Dendritic cell treated with granulocyte-macrophage colony-stimulating factor and Interleukin-4, amounts not matched to agents 40 ng/mL and 50 ng/mL, for 4 days (primary cell): ENCODE measurements around the gene MXD1.
"Not testable (repeated sequence)": the region's sequence is repeated elsewhere in the genome, so short reads cannot be mapped to it uniquely, and the experiment has no call there.

Experiments used
- H3K27ac Mint-ChIP-seq: one replicate; pipeline ENCODE4 v1.8.0; 2022; ENCODE audit warnings: mild to moderate bottlenecking, mixed read lengths
- H3K27me3 Mint-ChIP-seq: one replicate; pipeline ENCODE4 v1.8.0; 2022; ENCODE audit warnings: mild to moderate bottlenecking, mixed read lengths
- H3K36me3 Mint-ChIP-seq: one replicate; pipeline ENCODE4 v1.8.0; 2022; ENCODE audit warnings: low read depth, mixed read lengths
- H3K4me1 Mint-ChIP-seq: one replicate; pipeline ENCODE4 v1.8.0; 2022; ENCODE audit warnings: low read depth, mixed read lengths
- H3K4me3 Mint-ChIP-seq: one replicate; pipeline ENCODE4 v1.8.0; 2022; ENCODE audit warnings: mild to moderate bottlenecking, moderate library complexity, mixed read lengths
- H3K9me3 Mint-ChIP-seq: one replicate; pipeline ENCODE4 v1.8.0; 2022; ENCODE audit warnings: mixed read lengths
- intact Hi-C: fragments of 100-400 bp; cut with micrococcal nuclease; formaldehyde crosslinking; loops from one replicate; pipeline ENCODE4 v1.15.0; 2022

MXD1 gene, protein sequence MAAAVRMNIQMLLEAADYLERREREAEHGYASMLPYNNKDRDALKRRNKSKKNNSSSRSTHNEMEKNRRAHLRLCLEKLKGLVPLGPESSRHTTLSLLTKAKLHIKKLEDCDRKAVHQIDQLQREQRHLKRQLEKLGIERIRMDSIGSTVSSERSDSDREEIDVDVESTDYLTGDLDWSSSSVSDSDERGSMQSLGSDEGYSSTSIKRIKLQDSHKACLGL

DNA sequence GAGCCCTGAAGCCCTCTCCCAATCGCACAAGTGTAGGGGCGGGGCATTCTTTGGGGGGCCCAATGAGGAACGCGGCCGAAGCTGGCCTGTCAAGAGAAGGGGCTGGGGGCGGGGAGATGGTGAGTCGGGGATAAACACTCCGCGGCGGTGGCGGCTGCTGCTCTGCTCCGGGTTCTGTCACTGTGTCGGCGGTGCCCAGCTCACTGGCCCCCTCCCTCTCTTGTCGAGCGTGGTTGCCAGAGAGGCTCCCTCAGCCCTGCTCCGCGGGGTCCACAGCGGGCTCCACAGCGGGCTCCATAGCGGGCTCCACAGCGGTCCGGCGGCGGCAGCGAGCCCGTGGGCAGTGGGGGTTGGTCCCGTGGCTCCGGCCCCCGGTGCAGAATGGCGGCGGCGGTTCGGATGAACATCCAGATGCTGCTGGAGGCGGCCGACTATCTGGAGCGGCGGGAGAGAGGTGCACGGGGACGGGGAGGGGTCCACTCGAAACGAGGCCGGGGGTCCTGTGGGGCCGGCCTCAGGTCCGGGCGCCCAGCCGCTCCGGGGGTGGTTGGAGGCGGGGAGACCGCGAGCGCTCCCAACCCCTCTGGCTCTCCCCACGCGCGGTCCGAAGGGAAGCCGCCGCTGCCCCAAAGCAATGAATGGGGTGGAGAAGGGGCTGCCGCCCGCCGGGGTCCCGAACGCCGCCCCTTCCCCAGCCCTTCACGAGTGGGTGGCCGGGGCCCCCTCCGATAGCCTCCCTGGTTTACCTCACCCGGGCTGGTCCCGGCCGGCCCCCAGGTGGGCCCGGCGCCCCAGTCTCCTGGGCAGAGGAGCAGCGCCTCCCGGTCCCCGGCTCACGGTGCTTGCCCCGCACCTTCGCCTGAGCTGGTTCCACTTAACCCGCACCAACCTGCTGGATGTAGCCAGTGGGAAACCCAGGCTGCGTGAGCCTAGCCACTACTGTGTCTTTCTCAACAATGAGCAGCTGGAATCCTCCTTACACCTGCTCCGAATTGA, at the start of gene MXD1:
MXD1 (plus strand) TSS at position 160 of the 996 bp plus-strand sequence; CDS start at position 382, 222 bp downstream.
- H3K27me3 Mint-ChIP-seq = no peaks in the 10 kb centered on the region
- H3K27ac Mint-ChIP-seq = peak within 1 kb of the TSS; percentile 91
- H3K9me3 Mint-ChIP-seq = no peaks in the 10 kb centered on the region
- peaks cover 16% of the 10 kb centered on the region for H3K4me1 Mint-ChIP-seq
- intact Hi-C loops = loop anchor here (1.0 to 5.0 kb wide), 4 partner anchors 156 to 387 kb away; partner anchors contain the start of genes FAM136A and PCBP1
- peak within 1 kb of the TSS; percentile 83 for H3K4me3 Mint-ChIP-seq
- H3K36me3 Mint-ChIP-seq = peaks cover 43% of the 10 kb centered on the region

DNA sequence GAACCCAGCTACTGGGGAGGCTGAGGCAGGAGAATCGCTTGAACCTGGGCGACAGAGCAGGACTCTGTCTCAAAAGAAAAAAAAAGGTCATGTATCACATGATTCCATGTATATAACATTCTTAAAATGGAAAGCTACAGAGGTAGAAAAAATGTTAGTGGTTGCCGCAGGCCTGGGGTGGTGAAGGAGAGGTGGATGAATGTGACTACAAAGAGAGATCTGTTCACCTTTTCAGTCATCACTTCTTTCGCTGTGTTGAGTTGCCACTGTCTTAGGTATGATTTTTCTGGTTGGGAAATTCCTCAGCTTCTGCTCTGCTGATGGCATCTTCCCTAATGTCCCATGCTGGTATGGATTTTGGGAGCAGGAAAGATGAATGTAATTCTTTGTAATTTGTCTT, 26.5 kb upstream of the MXD1 start:
- H3K9me3 Mint-ChIP-seq = no peaks in the 10 kb centered on the region
- no peaks in the 10 kb centered on the region for H3K27me3 Mint-ChIP-seq

DNA sequence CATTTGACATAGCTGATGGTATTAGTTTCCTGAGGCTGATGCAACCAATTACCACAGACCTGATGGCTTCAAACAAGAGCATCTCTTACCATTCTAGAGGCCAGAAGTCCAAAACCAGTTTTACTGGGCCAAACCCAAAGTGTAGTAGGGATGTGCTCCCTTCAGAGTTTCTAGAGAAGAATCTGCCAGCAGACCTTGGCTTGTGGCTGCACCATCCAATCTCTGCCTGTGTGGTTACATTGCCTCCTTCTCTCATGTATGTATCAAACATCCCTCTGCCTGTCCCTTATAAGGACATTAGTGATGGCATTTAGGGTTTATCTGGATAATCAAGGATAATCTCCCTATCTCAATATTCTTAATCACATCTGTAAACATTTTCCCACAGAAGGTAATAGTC, 25.6 kb upstream of the MXD1 start:
- Mint-ChIP-seq H3K27me3 (no peaks in the 10 kb centered on the region), H3K36me3 (peaks cover 7% of the 10 kb centered on the region), H3K27ac (no peak overlapping the region), H3K9me3 (no peaks in the 10 kb centered on the region), H3K4me3 (no peak overlapping the region), H3K4me1 (peaks cover 8% of the 10 kb centered on the region)
- intact Hi-C loops = loop anchor here (10.0 kb wide), 1 partner anchor 165 kb away; no protein-coding TSS in a partner anchor

More for the DNA sequence above, 26.5 kb upstream of the MXD1 start:
- H3K4me1 Mint-ChIP-seq = peaks cover 7% of the 10 kb centered on the region
- H3K27ac Mint-ChIP-seq = no peak overlapping the region
- no peak overlapping the region for H3K4me3 Mint-ChIP-seq
- H3K36me3 Mint-ChIP-seq = no peaks in the 10 kb centered on the region
- intact Hi-C loops = loop anchor here (10.0 kb wide), 1 partner anchor 164 kb away; no protein-coding TSS in a partner anchor

DNA sequence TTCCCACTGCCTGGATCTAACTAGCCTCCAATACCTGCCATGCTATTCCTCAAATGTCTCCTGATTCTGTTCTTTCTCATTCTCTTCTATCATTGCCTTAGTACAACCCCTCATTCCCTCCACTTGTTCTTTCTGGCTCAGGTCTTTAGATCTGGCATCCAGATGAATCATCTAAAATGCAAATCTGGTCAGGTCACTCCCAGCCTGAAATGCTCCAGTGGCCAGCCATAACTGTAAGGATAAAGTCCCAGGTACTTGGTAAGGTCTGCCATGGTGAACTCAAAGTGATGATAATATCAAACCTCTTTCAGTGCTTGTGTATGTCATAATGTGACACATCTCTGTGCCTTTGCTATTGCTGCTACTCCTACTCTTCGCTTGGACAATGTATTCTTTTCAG, 24.0 kb upstream of the MXD1 start:
- no peak overlapping the region for H3K27ac Mint-ChIP-seq
- H3K36me3 Mint-ChIP-seq = peaks cover 15% of the 10 kb centered on the region
- no peak overlapping the region for H3K4me3 Mint-ChIP-seq
- peaks cover 13% of the 10 kb centered on the region for H3K4me1 Mint-ChIP-seq
- intact Hi-C loops = no loop called here
- H3K9me3 Mint-ChIP-seq = no peaks in the 10 kb centered on the region
- H3K27me3 Mint-ChIP-seq = no peaks in the 10 kb centered on the region

DNA sequence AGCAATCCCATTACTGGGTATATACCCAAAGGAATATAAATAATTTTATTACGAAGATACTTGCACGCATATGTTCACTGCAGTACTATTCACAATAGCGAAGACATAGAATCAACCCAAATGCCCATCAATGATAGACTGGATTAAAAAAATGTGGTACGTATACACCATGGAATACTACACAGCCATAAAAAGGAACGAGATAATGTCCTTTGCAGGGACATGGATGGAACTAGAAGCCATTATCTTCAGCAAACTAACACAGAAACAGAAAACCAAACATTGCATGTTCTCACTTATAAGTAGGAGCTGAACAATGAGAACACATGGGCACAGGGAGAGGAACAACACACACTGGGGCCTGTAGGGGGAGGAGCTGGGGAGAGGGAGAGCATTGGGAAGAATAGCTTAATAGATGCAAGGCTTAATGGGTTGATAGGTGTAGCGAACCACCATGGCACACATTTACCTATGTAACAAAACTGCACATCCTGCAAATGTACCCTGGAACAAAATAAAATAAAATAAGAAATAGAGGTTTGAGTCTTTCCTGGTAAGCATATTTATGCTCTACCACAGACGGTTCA, 22.0 kb upstream of the MXD1 start:
- intact Hi-C loops, H3K9me3 Mint-ChIP-seq, H3K27me3 Mint-ChIP-seq: not testable (repeated sequence)
- Mint-ChIP-seq H3K4me1 (peaks cover 21% of the 10 kb centered on the region), H3K36me3 (peaks cover 36% of the 10 kb centered on the region), H3K4me3 (peak overlapping the region; percentile 100), H3K27ac (peak overlapping the region; percentile 96)

DNA sequence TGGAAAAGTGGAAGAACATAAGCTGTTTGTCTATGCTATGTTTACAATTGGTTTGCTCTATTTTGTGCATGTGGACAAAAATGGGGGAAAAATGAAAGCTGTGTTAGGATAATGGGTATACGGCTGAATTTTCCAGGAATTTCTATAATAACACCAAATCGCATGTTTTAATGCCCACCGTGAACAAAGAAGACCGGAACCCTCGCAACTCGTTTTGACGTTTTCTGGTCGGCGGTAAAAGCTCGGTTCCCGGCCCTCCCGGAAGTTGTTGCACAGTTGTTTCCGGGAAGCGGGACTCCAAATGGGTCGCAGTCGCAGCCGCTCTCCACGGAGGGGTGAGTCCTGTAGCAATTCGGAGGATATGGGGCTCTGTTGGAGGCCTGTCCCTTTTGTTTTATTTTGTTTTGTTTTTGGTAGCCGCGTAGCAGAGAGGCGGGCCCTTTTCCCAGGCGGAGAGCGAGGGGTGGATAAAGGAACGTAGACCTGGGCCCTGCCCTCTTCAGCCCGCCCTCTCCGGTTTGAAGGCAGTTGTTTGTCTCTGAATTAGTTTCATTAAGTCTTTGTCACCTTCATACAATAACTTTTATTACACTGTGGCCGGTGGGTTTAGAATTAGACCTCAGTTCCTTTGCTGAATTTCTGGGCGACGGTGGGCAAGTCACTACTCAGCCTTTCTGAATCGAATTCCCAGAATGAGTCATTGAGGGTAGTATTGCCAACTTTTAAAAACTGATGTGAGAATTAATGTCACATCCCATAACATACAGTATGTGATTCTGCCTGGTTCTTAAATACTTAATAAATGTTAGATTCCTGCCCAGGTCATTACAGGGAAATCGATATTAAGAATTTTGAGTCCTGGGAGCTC, 21.0 kb upstream of the MXD1 start, which contains the start of gene SNRNP27:
SNRNP27 (plus strand) TSS at position 273 of the 868 bp plus-strand sequence; CDS start at position 302, 29 bp downstream.
- intact Hi-C loops = no loop called here
- peaks cover 24% of the 10 kb centered on the region for H3K4me1 Mint-ChIP-seq
- H3K36me3 Mint-ChIP-seq = peaks cover 45% of the 10 kb centered on the region
- peak within 1 kb of the TSS; percentile 96 for H3K27ac Mint-ChIP-seq
- no peaks in the 10 kb centered on the region for H3K27me3 Mint-ChIP-seq
- H3K4me3 Mint-ChIP-seq = peak within 1 kb of the TSS; percentile 100
- no peaks in the 10 kb centered on the region for H3K9me3 Mint-ChIP-seq

DNA sequence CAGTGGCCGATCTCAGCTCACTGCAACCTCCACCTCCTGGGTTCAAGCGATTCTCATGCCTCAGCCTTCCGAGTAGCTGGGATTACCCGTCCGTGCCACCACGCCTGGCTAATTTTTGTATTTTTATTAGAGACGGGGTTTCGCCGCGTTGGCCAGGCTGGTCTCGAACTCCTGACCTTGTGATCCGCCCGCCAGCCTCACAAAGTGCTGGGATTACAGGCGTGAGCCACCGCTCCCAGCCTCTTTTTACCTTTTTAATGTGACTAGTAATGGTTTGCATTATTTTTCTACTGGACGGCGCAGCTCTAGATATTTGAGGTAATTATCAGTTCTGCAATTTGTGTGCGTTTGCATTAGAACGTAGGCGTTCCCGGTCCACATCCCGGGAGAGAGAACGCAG, 20.2 kb upstream of the MXD1 start:
- Mint-ChIP-seq H3K36me3 (peaks cover 54% of the 10 kb centered on the region), H3K27ac (peak overlapping the region; percentile 96), H3K4me1 (peaks cover 24% of the 10 kb centered on the region), H3K4me3 (peak overlapping the region; percentile 100)
- H3K27me3 Mint-ChIP-seq, H3K9me3 Mint-ChIP-seq, intact Hi-C loops: not testable (repeated sequence)

DNA sequence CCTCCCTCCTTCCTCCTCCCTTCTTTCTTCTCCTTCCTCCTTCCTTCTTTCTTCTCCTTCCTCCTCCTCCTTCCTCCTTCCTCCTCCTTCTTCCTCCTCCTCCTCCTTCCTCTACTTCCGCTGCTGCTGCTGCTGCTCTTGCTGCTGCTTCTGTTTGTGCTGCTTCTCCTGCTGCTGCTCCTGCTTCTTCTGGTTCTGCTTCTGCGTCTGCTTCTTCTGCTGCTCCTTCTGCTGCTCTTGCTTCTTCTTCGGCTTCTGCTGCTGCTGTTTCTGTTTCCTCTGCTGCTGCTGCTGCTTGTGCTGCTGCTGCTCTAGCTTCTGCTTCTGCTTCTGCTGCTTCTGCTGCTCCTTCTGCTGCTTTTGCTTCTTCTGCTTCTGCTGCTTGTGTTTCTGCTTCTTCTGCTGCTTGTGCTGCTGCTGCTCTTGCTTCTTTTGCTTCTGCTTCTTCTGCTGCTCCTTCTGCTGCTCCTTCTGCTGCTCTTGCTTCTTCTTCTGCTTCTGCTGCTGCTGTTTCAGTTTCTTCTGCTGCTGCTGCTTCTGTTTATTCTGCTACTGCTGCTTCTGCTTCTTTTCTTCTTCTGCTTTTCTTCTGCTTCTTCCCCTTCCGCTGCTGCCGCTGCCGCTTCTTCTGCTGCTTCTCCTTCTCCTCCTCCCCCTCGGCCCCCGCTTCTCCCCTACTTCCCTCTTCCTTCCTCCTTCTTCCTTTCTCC, 12.5 kb upstream of the MXD1 start:
- Mint-ChIP-seq H3K9me3 (peaks cover 25% of the 10 kb centered on the region), H3K27me3 (no peaks in the 10 kb centered on the region), H3K4me3 (peak overlapping the region; percentile 14), H3K36me3 (peaks cover 87% of the 10 kb centered on the region), H3K4me1 (peaks cover 34% of the 10 kb centered on the region), H3K27ac (peak overlapping the region; percentile 97)
- intact Hi-C loops = no loop called here

DNA sequence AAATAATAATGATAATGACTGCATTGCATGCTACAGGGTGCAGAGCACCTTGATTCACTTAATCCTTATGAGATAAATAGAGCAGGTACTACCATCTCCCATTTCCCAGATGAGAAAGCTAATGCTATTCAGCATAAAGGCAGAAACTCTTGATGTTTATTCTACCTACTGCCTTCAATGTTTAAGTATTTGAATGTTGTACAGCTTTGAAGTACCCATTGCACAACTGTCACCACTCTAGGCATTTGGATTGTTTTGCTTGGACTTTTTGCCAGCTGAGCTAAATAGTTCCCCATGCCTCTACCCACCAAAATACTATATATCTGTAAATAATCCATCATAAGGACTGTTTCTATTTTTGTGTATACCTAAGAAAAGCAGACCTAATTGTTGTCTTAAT, 7.7 kb upstream of the MXD1 start:
- no peaks in the 10 kb centered on the region for H3K27me3 Mint-ChIP-seq
- no peak overlapping the region for H3K27ac Mint-ChIP-seq
- intact Hi-C loops = no loop called here
- peaks cover 10% of the 10 kb centered on the region for H3K4me1 Mint-ChIP-seq
- H3K36me3 Mint-ChIP-seq = peaks cover 72% of the 10 kb centered on the region
- H3K9me3 Mint-ChIP-seq = peaks cover 11% of the 10 kb centered on the region
- no peak overlapping the region for H3K4me3 Mint-ChIP-seq

DNA sequence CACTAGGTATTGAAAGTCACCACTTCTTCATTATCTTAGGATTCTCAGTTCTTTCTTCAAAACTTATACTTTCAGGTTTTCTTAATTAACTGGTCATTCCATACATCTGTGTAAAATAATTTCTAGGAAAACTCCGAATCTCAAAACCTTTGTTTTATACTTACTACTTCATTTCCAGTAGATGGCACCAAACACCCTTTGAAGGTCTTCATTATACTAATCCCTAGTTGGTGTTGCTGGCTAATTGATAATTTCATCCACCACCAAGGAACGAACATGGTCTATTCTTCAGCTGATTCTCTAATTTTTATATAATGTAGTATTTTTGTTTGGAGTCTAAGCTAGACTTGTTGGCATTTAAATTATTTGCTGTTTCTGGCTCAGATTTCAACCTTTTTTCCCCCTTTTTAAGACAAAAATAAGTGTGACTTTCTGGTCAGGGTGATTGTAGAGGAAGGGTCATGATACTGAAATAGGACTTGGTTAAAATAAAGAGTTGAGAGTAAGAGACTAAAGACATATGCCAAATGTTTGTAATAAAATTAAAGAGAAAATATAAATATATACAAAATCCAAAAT, 2.8 kb upstream of the MXD1 start:
- H3K9me3 Mint-ChIP-seq = no peaks in the 10 kb centered on the region
- intact Hi-C loops = loop anchor here (5.0 kb wide), 1 partner anchor 390 kb away; the partner anchor contains the start of gene FAM136A
- peaks cover 51% of the 10 kb centered on the region for H3K36me3 Mint-ChIP-seq
- H3K27me3 Mint-ChIP-seq = no peaks in the 10 kb centered on the region
- peaks cover 5% of the 10 kb centered on the region for H3K4me1 Mint-ChIP-seq
- no peak overlapping the region for H3K4me3 Mint-ChIP-seq
- peak overlapping the region; percentile 48 for H3K27ac Mint-ChIP-seq

DNA sequence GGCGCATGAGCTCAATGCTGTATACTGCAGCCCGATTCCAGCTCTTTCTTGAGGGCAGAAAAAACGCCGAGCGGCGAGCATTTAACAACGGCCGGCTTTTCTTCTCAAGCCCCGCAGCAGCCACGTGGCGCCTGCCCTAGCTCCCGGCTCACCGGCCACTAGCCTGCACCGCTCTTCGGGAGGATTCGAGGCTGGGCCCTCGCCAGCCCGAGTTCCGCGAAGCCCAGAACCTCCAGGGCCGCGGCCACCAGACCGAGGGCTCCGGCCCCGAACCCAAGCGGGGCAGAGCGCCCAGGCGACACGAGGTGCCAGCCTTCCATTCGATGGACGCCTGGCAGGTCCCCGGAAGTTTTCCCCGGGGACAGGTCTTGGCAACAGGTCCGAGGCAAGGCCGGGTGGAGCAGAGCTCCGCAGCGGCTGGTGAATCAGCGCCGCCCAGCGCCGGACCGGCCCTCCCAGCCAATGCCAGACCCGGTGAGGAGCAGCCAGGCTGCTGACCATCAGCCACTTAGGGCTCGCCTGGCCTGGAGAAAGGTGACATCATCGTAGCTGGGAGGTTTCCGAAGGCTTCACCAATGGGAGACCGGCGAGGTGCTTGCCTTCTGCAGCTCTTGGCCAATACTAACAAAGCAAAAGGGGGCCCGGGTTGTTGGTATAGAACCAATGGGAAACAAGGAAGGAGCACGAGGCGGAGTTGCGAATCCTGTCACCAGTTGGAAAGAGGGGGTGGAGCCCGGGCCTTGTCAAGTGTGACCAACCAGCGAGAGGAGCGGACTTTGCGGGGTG, 552 bp upstream of the MXD1 start:
- H3K9me3 Mint-ChIP-seq = no peaks in the 10 kb centered on the region
- intact Hi-C loops = loop anchor here (1.0 to 5.0 kb wide), 4 partner anchors 156 to 388 kb away; partner anchors contain the start of genes FAM136A and PCBP1
- H3K4me3 Mint-ChIP-seq = peak overlapping the region; percentile 83
- peaks cover 43% of the 10 kb centered on the region for H3K36me3 Mint-ChIP-seq
- no peaks in the 10 kb centered on the region for H3K27me3 Mint-ChIP-seq
- H3K27ac Mint-ChIP-seq = peak overlapping the region; percentile 91
- peaks cover 15% of the 10 kb centered on the region for H3K4me1 Mint-ChIP-seq

DNA sequence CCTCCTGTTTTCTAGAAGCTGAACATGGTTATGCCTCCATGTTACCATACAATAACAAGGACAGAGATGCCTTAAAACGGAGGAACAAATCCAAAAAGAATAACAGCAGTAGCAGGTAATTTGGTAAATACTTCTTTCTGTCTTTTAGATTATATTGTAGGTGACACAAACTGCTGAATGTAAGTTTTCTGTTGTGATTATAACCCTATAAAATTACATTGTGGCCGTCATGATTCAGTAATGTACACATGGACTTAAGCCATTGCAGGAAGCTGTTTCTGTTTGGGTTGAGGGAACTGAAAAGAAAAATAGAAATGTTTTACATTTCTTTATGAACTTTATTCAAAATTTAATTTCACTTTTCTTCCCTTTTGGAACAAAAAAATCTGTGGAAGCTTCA, 1.2 kb downstream of the MXD1 start:
- intact Hi-C loops = no loop called here
- peaks cover 47% of the 10 kb centered on the region for H3K36me3 Mint-ChIP-seq
- peaks cover 20% of the 10 kb centered on the region for H3K4me1 Mint-ChIP-seq
- peak overlapping the region; percentile 91 for H3K27ac Mint-ChIP-seq
- no peaks in the 10 kb centered on the region for H3K9me3 Mint-ChIP-seq
- peak overlapping the region; percentile 83 for H3K4me3 Mint-ChIP-seq
- no peaks in the 10 kb centered on the region for H3K27me3 Mint-ChIP-seq
